ENCODE data around the gene CYP24A1.
A peak's percentile ranks its signal among the peaks of the same experiment; 100 is the strongest.

GRCh38 chr20:54209216-54209813 is 35.5 kb upstream of the CYP24A1 start:
- no peak for TF ChIP-seq EP300 (IDR thresholded peaks at IDR 0.05; ENCODE audit: borderline replicate concordance in 1 of 2, low read depth in 1 of 2, low read length in 1 of 2)
- TF ChIP-seq, protein P1, sequence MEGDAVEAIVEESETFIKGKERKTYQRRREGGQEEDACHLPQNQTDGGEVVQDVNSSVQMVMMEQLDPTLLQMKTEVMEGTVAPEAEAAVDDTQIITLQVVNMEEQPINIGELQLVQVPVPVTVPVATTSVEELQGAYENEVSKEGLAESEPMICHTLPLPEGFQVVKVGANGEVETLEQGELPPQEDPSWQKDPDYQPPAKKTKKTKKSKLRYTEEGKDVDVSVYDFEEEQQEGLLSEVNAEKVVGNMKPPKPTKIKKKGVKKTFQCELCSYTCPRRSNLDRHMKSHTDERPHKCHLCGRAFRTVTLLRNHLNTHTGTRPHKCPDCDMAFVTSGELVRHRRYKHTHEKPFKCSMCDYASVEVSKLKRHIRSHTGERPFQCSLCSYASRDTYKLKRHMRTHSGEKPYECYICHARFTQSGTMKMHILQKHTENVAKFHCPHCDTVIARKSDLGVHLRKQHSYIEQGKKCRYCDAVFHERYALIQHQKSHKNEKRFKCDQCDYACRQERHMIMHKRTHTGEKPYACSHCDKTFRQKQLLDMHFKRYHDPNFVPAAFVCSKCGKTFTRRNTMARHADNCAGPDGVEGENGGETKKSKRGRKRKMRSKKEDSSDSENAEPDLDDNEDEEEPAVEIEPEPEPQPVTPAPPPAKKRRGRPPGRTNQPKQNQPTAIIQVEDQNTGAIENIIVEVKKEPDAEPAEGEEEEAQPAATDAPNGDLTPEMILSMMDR (IDR thresholded peaks at IDR 0.05): peak; percentile 32; the same call in 1 of the 2 replicates
- TF ChIP-seq, protein P2, sequence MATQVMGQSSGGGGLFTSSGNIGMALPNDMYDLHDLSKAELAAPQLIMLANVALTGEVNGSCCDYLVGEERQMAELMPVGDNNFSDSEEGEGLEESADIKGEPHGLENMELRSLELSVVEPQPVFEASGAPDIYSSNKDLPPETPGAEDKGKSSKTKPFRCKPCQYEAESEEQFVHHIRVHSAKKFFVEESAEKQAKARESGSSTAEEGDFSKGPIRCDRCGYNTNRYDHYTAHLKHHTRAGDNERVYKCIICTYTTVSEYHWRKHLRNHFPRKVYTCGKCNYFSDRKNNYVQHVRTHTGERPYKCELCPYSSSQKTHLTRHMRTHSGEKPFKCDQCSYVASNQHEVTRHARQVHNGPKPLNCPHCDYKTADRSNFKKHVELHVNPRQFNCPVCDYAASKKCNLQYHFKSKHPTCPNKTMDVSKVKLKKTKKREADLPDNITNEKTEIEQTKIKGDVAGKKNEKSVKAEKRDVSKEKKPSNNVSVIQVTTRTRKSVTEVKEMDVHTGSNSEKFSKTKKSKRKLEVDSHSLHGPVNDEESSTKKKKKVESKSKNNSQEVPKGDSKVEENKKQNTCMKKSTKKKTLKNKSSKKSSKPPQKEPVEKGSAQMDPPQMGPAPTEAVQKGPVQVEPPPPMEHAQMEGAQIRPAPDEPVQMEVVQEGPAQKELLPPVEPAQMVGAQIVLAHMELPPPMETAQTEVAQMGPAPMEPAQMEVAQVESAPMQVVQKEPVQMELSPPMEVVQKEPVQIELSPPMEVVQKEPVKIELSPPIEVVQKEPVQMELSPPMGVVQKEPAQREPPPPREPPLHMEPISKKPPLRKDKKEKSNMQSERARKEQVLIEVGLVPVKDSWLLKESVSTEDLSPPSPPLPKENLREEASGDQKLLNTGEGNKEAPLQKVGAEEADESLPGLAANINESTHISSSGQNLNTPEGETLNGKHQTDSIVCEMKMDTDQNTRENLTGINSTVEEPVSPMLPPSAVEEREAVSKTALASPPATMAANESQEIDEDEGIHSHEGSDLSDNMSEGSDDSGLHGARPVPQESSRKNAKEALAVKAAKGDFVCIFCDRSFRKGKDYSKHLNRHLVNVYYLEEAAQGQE (IDR thresholded peaks at IDR 0.05; ENCODE audit: low read depth, low read length): no peak
- TF ChIP-seq, protein P3, sequence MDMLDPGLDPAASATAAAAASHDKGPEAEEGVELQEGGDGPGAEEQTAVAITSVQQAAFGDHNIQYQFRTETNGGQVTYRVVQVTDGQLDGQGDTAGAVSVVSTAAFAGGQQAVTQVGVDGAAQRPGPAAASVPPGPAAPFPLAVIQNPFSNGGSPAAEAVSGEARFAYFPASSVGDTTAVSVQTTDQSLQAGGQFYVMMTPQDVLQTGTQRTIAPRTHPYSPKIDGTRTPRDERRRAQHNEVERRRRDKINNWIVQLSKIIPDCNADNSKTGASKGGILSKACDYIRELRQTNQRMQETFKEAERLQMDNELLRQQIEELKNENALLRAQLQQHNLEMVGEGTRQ (IDR thresholded peaks at IDR 0.05; ENCODE audit: borderline replicate concordance, low read depth, low read length): no peak
- TF ChIP-seq POLR2AphosphoS5 (IDR thresholded peaks at IDR 0.05; ENCODE audit: low read depth, low read length): no peak
- no peak for TF ChIP-seq MAX (IDR thresholded peaks at IDR 0.05; ENCODE audit: low read depth)

Data from SK-N-SH (cell line).